Stimulated activated CD4-positive, alpha-beta T cell treated with anti-CD3 and anti-CD28 coated beads, Interleukin-4, amount 100 ng/mL, for 48 hours (primary cell): ENCODE measurements around the gene REG3A.

Source experiments
- DNase-seq, 2 donors: peaks; one replicate each; pipeline ENCODE4 v3.0.0-alpha.2; 2020; ENCODE audit warnings: low read depth in 2 of 2

The REG3A gene

DNA sequence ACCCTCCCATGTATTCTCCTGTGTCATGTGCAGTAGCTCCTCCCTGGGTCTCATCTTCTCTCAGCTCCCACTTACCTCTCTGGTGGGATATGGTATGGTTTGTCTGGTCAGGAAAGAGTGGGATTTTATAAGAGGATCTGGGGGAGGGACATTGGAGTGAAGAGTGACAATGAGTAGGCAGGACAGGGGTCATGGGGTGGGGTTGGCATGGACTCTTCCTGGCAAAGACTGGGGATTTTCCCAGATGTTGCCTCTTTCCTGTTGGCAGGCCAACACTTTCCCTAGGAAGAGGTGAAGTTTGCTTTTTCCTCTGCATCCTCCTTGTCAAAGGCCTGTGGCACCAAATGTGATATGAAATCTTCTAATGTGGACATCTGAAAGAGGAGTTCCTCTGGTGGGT is at the start of gene REG3A:
Gene REG3A, minus strand, starts transcription at position 101 of the 400 bp plus-strand sequence. CDS start 348 bp downstream, outside the sequence.
- no peak for DNase-seq

DNA sequence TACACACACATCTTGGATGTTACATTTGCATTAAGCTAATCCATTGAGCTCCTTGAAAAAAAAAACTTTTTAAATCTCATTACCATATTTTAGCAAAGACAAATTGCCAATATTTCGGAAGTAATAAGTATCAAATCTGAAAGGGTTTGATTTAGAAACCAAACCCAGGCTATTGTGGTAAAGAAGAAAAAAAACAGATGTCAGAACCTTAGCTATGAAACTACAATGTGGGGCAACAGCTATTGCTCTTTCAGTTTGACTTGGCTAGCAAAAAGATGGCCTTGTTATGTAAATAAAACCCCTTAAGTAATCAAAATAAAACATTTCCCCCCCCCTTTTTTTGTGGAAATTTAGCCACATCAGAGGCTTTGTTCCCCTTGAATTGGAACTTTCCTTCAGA is 41.2 kb upstream of the REG3A start:
- no peak for DNase-seq

DNA sequence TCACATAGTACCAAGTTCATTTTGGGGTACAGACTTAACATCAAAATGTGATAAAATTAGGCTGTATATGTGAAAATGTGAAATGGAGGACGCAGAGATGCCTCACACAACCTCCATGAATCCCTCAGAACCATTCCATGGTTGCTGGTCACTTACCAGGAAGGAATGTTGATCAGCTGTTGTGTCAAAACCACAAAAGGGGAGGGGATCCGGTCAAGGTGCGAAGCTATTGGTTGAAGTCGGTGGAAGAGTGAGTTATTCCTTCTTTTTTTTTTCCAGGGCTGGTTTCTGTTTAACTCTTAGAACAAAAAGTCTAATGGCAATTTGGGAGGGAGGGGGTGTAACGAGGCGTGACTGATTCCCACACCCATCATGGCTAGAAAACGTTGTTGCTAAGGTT is 32.3 kb upstream of the REG3A start:
- no peak for DNase-seq

DNA sequence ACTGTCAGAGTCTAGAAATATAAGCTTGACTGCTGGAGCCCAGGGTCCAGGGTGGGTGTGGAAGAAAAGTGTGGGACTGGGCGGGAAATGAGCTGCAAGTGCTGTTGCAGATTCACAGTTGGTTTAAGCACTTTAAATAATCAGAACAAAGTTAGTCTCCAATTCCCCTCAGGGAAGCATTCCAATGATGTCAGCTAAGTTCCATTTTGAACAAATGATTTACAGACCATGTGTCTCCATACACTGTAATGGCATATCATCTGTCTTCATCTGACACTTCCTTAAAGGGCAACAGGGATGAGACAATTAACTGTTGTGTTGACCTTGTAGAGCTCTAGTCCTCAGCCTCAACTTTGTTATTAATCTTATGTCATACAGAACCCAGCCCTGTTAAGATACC is 31.5 kb upstream of the REG3A start:
- DNase-seq, result no peak

DNA sequence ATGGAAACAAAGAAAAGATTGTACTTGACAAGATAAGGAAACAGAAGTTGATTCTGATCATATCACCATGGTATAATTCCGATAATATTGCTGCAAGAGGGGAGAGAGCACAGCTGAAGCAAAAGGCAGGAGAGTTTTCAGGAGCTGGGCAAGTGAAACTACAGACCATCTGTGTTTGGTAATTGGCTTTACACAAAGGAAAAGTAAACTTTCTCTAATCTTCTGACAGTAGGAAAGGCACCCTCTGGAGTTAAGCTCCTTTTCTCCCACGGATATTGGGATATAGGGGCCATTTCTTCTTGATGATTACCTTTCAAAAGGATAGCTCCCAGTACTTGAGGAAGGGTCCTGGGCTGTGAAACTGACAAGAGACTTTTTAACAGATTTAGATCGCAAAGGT is 29.9 kb upstream of the REG3A start:
- DNase-seq, result no peak

DNA sequence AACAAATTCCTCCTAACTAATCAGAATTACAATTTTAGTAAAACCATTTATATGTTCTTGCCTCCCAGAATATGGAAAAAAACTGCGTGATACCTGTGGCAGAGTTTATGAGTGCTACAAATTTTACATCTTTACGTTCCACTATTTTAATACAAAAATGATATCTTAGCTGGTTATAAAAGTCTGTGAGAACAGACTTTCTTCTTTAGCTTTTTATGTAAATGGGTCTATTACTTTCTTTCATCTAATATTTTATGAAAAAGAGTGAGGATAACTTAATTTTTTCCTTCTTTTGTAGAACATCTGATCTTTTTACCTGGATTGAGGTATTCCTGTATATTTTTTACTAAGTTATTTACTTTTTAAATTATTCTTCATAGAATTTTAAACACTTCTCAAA is 22.1 kb upstream of the REG3A start:
- DNase-seq, result no peak

DNA sequence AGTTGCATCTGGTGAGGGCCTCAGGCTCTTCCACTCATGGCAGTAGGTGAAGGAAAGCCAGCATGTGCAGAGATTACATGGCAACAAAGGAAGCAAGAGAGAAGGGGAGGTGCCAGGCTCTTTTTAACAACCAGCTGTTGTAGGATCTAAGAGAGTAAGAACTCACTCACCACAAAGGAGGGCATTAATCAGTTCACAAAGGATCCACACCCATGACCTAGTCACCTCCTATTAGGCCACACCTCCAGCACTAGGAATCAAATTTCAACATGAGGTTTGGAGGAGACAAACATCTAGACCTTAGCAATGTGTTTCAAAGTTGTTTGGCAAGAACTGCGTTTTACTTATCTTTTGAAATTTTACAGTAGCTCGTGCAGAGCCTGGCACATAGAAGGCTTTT is 20.5 kb upstream of the REG3A start:
- DNase-seq, result no peak

DNA sequence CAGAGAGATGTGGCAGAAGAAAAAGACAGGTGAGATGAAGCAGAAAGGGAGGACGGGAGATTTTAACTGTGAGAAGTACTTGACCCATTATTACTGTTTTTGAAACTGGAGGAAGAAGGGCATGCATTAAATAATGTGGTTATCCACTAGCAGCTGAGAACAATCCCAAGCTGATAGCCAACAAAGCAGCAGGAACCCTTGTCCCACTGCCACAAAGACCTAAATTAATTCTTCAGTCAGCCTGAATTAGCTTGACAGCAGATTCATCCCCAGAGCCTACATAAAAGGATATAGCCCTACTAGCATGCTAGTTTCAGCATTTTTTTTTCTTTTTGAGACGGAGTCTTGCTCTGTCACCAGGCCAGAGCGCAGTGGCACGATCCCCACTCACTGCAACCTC is 19.5 kb upstream of the REG3A start:
- DNase-seq, result no peak

DNA sequence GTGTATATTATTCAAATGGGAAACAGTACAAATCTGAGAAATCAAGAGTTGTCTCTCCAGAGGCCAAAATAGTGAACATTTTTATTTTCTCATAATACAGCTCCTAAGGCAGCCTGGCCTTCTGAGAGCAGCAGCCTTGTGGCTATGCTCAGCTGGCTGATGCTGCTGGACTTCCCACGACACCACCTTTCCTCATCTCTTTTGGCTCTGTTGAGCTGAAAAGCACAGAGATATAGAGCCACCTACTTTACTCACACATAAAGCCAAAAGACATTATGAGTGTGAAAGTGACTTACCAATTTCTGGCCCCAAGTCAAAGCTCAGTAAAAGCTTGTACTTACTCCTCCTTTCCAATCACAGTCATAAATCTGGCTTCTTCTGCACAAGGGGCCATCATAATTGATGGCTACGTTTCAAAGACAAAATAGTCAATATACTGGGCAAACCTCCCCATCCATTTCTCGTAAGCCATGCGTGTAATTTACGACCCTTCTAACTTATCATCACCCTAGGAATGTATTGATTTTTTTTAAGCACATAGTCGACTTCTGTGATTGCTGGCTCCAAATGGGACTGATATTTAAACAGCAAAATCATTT is 18.6 kb upstream of the REG3A start:
- no peak for DNase-seq

DNA sequence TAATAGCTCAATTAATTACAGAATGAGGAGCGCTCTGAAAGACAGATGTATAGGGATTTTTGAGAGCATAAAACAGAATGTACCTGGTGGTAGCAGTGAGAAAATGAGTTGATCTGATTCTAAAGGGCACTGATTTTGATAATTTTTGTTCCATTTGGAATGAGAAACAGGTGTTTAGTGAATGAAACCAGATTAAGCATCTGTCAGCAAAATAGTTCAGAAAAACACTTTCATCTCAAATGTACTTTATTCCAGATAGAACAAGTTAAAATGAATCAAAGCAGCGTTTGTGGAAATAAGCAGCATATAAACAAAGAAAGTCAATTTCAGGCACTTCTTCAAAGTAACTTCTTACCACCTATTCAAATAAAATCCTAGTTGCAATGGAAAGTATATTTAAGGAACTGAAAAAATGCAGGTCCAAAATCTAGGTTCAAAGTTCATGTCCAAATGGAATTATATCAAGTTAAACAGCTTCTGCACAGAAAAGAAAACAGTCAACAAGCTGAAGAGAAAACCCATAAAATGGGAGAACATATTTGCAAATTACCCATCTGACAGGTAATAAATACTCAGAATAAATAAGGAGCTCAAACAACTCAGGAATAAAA is 11.9 kb upstream of the REG3A start:
- no peak for DNase-seq

DNA sequence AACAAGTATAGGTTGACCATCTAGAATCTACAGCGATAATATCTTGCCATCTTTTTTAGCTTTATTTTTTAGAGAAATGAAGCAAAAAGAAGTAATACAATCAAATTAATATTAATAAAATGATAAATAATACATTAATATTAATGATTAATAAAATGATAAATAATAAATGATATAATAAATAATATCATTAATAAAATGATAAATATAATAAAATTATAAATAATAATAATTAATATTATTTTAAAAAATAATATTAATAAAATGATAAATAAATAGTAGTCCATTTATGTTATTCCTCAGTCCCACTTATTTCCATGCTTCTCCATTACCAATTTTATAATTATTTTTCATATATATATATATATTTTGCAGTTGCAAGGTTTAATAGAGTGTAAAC is 3.2 kb upstream of the REG3A start:
- no peak for DNase-seq

DNA sequence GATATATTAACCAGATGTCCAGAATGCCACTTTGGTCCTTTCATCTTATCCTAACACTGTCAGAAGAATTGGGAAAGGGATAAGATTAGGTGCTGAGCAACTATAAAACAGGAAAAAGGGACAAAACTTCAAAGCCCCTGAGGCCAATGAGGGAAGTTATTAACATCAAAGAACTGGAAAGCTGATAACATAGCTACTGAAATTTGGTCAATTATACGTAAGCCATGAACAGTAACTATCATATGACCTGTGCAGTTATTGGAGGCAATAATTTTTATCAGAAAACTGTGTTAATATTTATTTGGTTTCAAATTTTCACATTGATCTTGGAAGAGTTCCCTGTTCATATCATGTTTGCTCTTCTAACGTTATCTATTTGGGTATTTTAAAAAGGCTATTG is 2.6 kb upstream of the REG3A start:
- DNase-seq, result no peak

DNA sequence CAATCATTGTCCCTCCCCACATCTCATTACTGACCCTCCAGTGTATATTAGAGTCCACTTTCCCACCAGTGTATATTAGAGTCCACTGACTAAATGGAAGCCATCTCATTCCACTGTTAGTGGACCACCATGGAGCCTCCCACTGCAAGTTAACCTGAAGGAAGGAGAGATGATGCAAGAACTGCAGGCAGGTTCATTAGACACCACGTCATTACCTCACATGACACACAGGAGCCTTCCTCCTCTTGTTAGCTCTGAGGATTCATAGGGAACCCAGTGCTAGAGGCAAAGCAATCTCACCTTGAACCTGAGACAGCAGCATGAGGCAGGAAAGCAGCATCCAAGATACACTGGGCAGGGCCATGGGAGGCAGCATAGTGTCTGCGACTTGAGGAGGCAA is 523 bp downstream of the REG3A start:
- no peak for DNase-seq

DNA sequence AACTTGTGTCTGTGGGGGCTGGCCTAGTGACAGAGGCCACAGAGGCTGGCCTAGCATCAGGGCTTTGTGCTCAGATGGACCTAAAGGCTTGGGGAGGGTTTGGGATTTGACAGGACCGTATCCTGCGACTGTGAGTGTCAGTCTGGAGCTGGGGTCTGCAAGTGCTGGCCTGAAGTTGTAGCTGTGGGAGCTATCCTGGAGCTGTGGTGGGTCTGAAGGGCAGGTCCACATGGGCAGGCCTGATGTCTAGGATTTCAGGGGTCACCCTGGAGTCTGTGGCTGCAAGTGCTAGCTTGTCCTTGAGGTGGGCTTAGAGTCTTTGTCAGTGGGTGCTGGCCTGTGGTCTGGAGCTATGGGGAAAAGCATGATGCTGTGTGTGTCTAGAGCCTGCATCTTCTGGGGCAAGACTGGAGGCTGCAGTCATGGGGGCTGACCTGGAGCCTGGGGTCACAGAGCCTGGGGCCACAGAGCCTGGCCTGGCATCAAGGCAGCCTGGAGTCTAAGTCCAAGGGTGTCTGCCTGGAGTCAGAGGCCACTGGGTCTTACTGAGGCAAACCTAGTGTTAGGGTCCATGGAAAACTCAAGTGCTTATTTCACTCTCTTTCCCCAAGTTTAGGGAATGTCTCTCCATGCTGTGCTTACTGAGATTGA is 3.6 kb downstream of the REG3A start:
- DNase-seq, result no peak

DNA sequence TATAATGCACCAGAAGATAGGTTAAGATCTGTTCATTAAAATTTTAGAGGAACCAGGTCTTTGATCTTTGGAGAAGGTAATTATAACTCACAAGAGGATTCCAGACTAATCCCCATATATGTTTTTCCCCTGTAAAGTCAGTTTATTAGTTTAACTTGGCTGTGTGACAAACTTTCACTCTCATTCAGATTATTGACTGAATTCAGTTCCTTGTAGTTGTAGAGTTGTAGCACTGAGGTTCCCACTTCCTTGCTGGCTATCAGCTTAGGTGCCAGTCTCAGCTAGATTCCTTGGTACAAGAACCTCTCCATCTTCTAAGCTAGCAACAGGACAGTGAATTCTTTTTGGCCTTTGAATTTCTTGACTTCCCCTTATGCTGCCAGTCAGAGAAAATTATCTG is 20.1 kb downstream of the REG3A start:
- DNase-seq, result no peak

DNA sequence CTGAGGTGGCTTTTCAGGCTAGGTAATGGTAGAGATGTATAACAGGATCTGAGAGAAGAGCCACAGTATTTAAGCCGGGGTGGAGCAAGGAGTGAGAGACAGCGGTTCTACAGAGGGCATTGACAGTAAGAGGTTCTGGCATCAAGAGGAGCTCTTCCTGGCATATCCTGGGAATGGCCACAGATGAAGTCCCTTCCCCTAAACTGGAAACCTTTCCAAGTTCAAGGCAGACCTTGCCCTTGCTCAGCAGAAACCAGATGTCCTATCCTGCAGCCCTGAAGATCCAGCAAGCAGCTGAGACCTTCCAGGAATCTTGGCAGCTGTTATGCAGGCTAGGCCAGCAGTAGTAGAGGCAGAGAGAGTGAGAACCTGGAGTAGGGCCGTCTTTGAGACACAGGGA is 21.2 kb downstream of the REG3A start:
- DNase-seq, result no peak

DNA sequence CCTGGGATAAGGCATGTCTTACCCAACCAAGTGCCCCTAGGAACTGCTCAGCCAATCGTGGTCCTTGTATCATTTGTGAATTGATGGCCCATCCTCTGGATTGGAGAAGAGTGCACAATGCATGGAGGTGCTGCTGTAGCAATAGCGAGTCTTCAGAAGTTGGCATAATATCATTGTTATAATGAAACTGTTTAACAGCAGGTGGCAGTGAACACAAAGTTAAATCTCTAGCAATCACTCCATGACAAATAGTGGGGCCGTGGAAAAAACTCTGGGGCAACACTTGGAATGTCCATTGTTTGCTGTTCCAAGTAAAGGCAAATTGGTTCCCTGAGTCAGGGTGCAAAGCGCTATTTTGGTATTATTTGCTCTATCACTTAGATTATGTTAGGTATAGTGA is 27.9 kb downstream of the REG3A start:
- DNase-seq, result no peak

DNA sequence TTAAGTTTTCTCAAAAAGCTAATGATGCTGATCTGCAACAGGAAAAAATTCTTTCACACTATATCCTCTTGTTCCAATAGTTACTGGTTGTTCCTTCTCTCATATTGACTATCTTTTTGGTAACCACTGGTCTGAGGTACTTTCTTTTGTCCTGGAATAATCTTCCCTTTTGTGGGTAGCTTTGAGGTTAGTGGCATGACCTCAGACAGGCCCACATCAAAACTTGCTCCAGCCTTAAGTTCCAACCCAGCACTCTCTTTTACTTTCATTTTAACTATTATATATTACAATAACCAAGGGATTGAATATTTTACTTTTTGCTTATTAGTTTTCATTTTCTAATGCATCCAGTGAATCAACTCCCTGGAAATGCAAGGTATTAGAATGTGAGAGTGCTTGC is 29.7 kb downstream of the REG3A start:
- DNase-seq, result no peak

DNA sequence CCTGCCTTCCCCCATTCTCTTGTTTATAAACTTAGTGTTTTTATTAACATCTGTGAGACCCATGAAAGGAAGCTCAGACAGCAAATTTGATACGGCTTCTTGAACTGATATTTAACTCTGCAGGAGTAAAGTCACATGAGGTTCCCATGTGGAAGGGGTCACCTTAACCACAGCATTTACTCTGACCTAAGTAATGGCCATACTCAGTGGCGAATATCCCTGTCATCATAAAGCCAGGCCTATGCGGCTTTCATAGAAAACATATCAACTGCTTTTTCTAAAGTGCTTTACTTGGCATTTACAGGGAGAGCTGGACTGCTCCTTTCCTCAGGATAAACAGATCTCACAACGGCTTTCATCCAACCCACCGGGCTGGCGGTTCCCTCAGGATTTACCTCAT is 30.3 kb downstream of the REG3A start:
- DNase-seq, result no peak

DNA sequence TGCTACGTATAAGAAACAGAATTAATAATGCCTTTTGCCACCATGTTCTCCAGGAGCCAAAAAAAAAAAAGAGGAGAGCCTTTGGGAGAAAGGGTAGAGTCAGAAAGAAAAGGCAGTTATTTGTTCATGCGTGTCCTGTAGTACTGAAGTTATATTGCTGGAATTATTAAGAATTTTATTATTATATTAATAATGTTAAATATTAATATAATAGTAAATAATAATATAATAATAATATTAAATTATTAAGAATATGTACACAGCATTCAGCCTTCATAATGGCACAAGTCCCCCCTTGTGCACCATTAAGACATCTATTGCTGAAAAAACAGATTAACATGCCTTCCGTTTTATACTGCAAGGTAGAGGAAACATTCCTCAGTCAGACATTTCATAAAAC is 31.1 kb downstream of the REG3A start:
- DNase-seq, result no peak

DNA sequence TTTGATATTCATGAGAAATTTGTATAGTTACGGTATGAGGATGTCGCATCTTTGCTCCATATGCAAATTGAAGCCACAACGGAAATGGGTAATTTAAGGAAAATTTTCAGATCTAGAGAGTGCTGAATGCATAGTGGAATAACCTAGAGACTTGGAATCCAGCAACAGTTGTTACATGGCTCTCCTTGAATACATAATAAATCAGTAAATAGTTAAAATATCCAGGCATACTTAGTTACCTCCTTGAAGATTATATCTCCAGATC is 33.9 kb downstream of the REG3A start:
- no peak for DNase-seq

DNA sequence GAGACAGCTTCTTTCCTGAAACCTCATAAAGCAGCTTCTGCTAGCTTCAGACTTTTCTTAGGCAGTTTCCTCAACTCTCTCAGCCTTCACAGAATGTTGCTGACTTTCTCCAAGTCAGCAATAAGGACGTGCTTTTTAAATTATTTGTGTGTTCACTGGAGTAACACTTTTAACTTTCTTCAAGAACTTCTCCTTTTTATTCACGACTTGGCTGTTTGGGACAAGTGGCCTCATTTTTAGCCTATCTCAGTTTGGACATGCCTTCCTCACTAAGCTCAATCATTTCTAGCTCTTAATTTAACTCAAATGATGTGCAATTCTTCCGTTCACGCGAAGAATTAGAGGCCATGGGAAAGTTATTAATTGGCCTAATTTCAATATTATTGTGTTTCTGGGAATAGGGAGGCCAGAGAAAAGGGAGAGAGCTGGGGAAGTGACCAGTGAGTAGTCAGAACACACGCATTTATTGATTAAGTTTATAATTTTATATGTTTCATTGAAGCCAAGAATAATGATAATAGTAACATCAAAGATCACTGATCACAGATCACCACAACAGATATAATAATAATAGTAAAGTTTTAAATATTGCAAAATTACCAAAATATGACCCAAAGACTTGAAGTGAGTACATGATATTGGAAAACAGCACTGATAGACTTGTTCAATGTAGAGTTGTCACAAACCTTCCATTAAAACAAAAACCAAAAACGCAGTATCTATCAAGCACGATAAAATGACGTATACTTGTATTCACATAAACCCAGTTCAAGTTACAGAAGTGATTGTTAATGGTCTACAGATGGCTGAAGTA is 34.4 kb downstream of the REG3A start:
- DNase-seq, result no peak

DNA sequence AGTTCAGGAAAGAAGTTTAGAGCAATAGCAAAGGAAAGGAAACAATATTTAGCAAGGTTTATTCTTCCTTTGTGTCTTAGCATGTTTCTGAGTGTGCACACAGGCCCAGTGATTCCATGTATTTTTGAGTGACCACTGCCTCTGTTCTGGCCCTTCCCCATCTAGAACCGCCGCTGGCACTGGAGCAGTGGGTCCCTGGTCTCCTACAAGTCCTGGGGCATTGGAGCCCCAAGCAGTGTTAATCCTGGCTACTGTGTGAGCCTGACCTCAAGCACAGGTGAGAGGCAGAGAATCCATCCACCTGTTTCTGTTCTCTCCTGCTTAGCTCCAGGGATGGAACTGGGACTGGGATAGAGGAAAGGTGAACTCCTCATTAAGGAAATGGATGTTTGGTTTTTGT is 36.9 kb downstream of the REG3A start:
- DNase-seq, result no peak
